ENCODE measurements around the gene RERE. TPM values are rescaled to one million over a fixed set of nuclear protein-coding genes. Genes with fewer than 3 reads are reported as not detected.
"Not testable (repeated sequence)": the region's sequence is repeated elsewhere in the genome, so short reads cannot be mapped to it uniquely, and the experiment has no call there.

RERE gene
- polyA plus RNA-seq, 3 donors: 118 to 137 (median 129) TPM

- no peak for DNase-seq (ENCODE audit: low read depth in 3 of 3, low spot score in 2 of 3)
Observed at GRCh38 chr1:8465692-8466091, 351.7 kb downstream of the RERE start.

GRCh38 chr1:8465013-8465412 lies 352.4 kb downstream of the RERE start:
- no peak for DNase-seq (ENCODE audit: low read depth in 3 of 3, low spot score in 2 of 3)

GRCh38 chr1:8464377-8464776 lies 353.1 kb downstream of the RERE start:
- no peak for DNase-seq (ENCODE audit: low read depth in 3 of 3, low spot score in 2 of 3)

GRCh38 chr1:8463144-8463927 lies 354.1 kb downstream of the RERE start:
- peak in 1 of 3 donors; percentile 65 for DNase-seq (ENCODE audit: low read depth in 3 of 3, low spot score in 2 of 3)

- no peak for DNase-seq (ENCODE audit: low read depth in 3 of 3, low spot score in 2 of 3)
Observed at GRCh38 chr1:8462371-8462892, 355.0 kb downstream of the RERE start.

GRCh38 chr1:8461351-8462110 lies 355.9 kb downstream of the RERE start:
- DNase-seq (ENCODE audit: low read depth in 3 of 3, low spot score in 2 of 3): no peak

- DNase-seq (ENCODE audit: low read depth in 3 of 3, low spot score in 2 of 3): no peak
Observed at GRCh38 chr1:8460784-8461183, 356.7 kb downstream of the RERE start.

- no peak for DNase-seq (ENCODE audit: low read depth in 3 of 3, low spot score in 2 of 3)
Observed at GRCh38 chr1:8460132-8460544, 357.3 kb downstream of the RERE start.

GRCh38 chr1:8458607-8459006 lies 358.8 kb downstream of the RERE start:
- DNase-seq (ENCODE audit: low read depth in 3 of 3, low spot score in 2 of 3): no peak

- DNase-seq (ENCODE audit: low read depth in 3 of 3, low spot score in 2 of 3): no peak
Observed at GRCh38 chr1:8457760-8458381, 359.6 kb downstream of the RERE start.

GRCh38 chr1:8456991-8457390 lies 360.4 kb downstream of the RERE start:
- no peak for DNase-seq (ENCODE audit: low read depth in 3 of 3, low spot score in 2 of 3)

GRCh38 chr1:8456308-8456912 lies 361.0 kb downstream of the RERE start:
- DNase-seq (ENCODE audit: low read depth in 3 of 3, low spot score in 2 of 3): no peak

GRCh38 chr1:8455700-8456307 lies 361.6 kb downstream of the RERE start:
- DNase-seq (ENCODE audit: low read depth in 3 of 3, low spot score in 2 of 3): no peak

- DNase-seq (ENCODE audit: low read depth in 3 of 3, low spot score in 2 of 3): no peak
Observed at GRCh38 chr1:8450312-8450711, 367.1 kb downstream of the RERE start.

- DNase-seq (ENCODE audit: low read depth in 3 of 3, low spot score in 2 of 3): no peak
Observed at GRCh38 chr1:8448911-8449661, 368.4 kb downstream of the RERE start.

- DNase-seq (ENCODE audit: low read depth in 3 of 3, low spot score in 2 of 3): not testable (repeated sequence)
Observed at GRCh38 chr1:8448505-8448904, 368.9 kb downstream of the RERE start.

- DNase-seq (ENCODE audit: low read depth in 3 of 3, low spot score in 2 of 3): no peak
Observed at GRCh38 chr1:8447616-8448150, 369.8 kb downstream of the RERE start.

- DNase-seq (ENCODE audit: low read depth in 3 of 3, low spot score in 2 of 3): not testable (repeated sequence)
Observed at GRCh38 chr1:8446119-8446518, 371.3 kb downstream of the RERE start.

GRCh38 chr1:8443558-8444194 lies 373.8 kb downstream of the RERE start:
- DNase-seq (ENCODE audit: low read depth in 3 of 3, low spot score in 2 of 3): no peak

All from right renal cortex interstitium (tissue), 3 donors.